GM19351 (cell line): Measurements from ENCODE around the gene CPA5.

Source experiments
- ATAC-seq: cut with Tn5 transposase; IDR thresholded peaks from one replicate; pipeline ENCODE4 v1.9.1; 2021; ENCODE audit warnings: mild to moderate bottlenecking, moderate library complexity; ENCODE audit not compliant: unreplicated experiment

CPA5 gene

GRCh38 chr7:130377178-130377577 lies 32.6 kb downstream of the CPA5 start:
- no peak for ATAC-seq

GRCh38 chr7:130379019-130379418 lies 34.4 kb downstream of the CPA5 start:
- ATAC-seq = no peak

- no peak for ATAC-seq
Observed at GRCh38 chr7:130379532-130379920, 34.9 kb downstream of the CPA5 start.

GRCh38 chr7:130379921-130380860 lies 35.6 kb downstream of the CPA5 start, which contains the start of gene CPA1:
CPA1 (plus strand) TSS chr7:130380494; CDS start chr7:130380521, 27 bp downstream.
- no peak for ATAC-seq

GRCh38 chr7:130380861-130381455 lies 36.3 kb downstream of the CPA5 start:
- no peak for ATAC-seq

DNA sequence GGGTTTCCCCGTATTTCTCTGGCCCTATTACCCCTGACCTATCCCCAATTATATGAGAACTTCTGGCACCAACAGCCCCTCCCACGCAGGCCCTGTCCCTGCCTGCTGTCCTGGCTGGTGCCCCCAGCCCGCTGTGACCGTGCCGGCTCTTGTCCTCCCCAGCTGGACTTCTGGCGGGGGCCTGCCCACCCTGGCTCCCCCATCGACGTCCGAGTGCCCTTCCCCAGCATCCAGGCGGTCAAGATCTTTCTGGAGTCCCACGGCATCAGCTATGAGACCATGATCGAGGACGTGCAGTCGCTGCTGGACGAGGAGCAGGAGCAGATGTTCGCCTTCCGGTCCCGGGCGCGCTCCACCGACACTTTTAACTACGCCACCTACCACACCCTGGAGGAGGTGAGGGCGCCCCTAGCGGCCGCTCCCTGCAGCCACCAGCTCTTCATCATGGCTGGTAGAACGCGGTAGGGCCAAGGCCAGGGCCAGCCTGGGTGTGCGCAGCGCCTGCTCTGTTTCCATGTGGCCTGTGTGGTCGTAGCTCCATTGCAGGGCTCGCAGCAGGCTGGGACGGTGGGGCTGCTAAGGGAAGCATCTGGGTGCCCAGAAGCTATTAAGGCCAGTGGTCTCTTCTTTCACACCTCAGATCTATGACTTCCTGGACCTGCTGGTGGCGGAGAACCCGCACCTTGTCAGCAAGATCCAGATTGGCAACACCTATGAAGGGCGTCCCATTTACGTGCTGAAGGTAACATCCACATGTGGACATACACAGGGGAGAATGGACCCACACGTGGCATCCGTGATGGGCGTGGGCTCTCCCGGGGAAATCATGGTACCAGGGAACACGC lies 37.1 kb downstream of the CPA5 start:
- ATAC-seq = no peak

GRCh38 chr7:130383187-130383980 lies 38.8 kb downstream of the CPA5 start:
- no peak for ATAC-seq

DNA sequence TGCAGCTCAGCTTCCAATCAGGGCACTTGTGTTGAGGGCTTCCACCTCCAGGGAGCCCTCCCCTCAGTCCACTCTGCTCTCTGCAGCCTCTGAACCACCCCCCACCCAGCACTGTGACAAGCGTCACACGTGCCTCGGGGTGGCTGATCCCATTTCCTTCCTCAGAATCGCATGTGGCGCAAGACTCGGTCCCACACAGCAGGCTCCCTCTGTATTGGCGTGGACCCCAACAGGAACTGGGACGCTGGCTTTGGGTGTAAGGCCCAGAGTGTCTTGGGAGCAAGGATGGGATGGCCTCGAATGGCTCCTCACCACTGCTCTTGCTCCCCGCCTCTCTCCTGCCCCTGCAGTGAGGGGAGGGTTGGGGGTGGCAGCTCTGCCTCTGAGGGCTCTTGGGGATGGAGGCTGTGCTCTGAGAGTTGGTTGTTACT lies 39.8 kb downstream of the CPA5 start:
- no peak for ATAC-seq

DNA sequence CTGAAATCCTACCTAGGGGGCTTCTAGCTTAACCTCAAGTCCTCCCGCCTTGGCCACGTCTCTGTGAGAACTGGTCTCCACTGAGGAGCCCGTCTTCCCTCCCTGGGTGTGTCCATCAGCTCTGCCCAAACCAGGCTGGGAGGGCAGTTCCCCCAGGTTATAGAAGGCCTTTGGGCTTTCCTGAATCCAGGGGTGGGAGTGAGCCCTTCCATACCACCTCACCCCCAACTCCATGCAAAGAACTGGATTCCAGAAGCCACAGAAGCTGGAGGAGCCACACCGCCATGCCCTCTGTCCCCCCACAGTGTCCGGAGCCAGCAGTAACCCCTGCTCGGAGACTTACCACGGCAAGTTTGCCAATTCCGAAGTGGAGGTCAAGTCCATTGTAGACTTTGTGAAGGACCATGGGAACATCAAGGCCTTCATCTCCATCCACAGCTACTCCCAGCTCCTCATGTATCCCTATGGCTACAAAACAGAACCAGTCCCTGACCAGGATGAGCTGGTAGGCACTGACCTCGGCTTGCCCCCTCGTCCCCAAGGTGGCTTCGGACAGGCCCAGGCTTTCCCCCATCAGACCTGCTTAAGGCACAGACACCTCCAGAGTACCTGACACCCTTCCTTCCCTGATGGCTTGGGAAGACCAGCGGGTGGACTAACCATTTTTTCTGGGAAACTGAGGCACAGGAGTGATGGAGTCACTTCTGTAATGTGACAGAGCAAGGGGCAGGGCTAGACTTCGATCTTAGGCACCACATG lies 40.4 kb downstream of the CPA5 start:
- no peak for ATAC-seq

DNA sequence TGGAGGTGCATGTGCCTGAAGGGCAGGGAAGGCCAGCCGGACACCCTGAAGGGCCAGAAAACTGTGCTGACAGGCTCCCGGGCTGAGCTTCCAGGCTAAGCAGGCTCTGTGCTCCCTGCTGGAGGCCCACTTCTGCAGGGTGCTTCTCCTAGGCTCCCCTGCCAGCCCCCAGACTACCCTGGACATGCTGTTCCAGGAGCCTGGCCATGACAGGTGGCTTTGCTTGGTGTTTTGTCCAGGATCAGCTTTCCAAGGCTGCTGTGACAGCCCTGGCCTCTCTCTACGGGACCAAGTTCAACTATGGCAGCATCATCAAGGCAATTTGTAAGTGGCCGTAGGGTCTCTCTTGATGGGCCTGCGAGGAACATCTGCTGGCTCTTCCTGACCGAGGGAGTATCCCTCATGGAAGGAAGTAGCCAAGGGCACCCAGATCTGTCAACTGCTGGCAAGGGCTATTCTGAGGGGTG lies 41.0 kb downstream of the CPA5 start:
- ATAC-seq = no peak

- ATAC-seq = no peak
Observed at GRCh38 chr7:130386876-130387275, 42.3 kb downstream of the CPA5 start.

DNA sequence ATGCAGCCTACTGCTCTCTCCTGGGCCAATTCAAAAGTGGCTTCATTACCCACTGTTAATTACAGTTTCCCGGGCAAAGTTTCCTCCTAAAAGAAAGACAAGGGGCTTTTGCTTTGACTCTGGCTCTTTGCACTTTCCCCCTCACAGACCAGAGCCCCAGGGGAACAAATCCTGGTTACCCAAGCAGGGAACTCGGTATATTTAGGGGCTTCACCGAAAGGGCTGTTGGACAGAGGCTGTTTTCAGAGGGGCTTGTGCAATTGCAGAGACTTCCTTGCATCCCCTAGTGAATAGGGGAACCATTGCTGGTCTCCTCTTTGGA lies 42.7 kb downstream of the CPA5 start:
- ATAC-seq = no peak

DNA sequence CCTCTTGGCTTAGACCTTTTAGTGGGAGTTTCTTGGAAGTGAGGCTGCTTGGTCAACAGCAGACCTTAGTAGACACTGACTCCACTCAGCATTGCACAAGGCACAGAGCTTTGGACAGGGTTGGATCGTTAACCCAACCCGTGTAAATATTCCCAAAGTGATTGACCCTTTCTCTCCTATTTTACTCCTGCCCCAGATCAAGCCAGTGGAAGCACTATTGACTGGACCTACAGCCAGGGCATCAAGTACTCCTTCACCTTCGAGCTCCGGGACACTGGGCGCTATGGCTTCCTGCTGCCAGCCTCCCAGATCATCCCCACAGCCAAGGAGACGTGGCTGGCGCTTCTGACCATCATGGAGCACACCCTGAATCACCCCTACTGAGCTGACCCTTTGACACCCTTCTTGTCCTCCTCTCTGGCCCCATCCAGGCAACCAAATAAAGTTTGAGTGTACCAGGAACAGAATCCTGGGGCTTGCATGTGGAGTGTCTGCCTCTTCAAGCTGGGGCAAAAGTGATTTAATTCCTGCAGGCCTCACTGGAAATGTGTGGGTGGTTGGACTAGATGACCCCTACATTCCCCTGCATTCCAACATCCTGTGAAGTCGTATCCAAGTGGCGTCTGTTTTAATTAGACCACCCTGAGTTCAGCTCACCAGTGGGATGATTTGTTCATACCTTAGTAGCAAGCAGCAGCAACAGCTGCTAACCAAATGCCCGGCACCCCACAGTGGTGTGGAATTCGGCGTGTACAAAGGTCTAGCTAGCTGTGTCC lies 43.2 kb downstream of the CPA5 start:
- ATAC-seq = no peak

DNA sequence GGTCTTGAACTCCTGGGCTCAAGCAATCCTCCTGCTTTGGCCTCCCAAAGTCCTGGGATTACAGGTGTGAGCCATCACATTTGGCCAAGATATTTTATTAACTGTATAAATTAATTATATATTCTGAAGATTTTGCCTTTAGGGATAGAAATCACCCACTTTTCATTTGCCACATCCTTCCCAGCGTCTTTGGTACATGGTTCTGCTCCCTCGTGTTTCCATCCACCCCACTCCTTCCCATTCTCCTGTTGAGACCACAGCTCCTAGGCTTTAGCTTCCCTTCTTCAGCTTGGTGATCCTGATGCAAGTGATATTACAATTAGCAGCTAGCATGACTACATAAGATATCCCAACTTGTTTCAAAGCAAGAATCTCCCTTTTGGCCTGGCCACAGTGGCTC lies 44.1 kb downstream of the CPA5 start:
- no peak for ATAC-seq

GRCh38 chr7:130390486-130390885 lies 45.9 kb downstream of the CPA5 start:
- ATAC-seq = no peak

DNA sequence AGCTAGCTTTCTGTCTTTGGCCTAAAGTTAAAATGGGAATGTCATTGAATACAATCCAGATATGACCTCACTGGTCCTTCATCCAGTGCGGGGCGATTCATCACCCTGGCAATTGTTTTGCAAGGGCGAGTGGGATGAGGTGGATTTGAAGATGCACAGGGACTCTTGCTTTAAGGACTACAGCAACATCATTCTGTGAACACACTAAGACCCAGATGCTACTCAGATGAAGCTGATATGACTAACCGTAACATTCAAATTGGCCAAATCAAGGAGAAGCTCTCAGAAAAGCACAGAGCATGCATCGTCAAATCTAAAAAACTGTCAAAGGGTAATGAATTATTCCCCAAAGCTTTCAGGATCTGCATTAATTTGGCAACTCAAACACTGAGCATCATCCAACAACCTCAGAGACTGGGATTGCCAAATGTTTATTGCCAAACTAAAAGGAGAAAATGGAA lies 48.5 kb downstream of the CPA5 start:
- no peak for ATAC-seq

DNA sequence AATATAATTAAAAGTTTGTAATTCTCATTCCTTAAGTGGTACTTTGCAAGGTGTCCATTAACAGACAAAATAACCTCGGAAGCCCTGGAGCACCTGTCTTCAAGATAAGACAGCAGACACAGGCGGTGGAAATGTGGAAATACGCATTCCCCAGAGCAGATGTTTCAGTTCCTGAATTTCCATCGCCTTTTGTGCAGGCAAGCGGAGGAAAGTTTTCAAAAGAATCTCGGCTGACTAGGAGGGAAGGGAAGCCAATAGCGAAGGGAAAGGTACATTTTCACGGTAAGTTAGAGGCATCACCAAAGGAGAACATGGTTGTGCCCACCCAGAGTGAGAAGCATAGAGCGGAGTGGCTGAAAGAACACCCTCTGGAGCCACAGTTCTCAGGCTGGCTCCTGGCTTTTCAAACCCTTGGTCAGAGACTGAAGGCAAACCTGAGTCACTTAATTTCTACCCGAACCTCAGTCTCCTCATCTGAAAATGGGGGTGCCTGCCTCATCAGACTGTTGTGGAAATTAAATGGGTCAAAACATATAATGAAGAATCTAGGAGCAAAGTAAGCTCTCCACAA lies 49.3 kb downstream of the CPA5 start:
- ATAC-seq = no peak

GRCh38 chr7:130394421-130395195 lies 50.0 kb downstream of the CPA5 start:
- no peak for ATAC-seq
